HG02938 (cell line): Measurements from ENCODE around the gene MMP27.
"Not testable (repeated sequence)": the region's sequence is repeated elsewhere in the genome, so short reads cannot be mapped to it uniquely, and the experiment has no call there.

Experiments used
- ATAC-seq: cut with Tn5 transposase; IDR thresholded peaks from one replicate; pipeline ENCODE4 v1.9.1; 2021; ENCODE audit warnings: mild to moderate bottlenecking, moderate library complexity; ENCODE audit not compliant: unreplicated experiment

The MMP27 gene

GRCh38 chr11:102705626-102706025, at the start of gene MMP27:
TSS of gene MMP27 (minus strand) at chr11:102705769. CDS start at chr11:102705714, 55 bp downstream.
- ATAC-seq, result no peak

- no peak for ATAC-seq
Measured at GRCh38 chr11:102753267-102753666, 47.7 kb upstream of the MMP27 start.

DNA sequence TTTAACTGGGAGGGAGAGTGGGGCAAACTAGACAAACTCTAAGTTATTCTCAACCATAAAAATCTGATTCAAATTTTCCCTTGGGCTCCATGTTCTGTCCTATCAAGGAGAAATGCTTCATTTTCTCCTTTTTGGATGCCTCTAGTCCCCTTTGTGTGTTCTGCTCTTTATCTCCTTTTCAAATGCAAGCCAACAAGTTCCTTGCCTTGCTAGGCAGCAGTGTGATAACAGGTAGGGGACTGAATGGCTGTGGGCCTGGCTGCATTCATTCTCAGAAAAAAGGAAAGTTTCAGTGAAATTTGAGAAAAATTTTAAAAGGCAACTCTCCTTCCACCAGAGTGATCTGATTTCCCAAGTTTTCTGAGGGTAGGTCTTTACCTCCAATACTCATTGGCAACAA, 46.1 kb upstream of the MMP27 start:
- no peak for ATAC-seq

- ATAC-seq, result no peak
Measured at GRCh38 chr11:102749101-102749722, 43.6 kb upstream of the MMP27 start.

GRCh38 chr11:102746746-102747578, 41.4 kb upstream of the MMP27 start:
- ATAC-seq, result not testable (repeated sequence)

DNA sequence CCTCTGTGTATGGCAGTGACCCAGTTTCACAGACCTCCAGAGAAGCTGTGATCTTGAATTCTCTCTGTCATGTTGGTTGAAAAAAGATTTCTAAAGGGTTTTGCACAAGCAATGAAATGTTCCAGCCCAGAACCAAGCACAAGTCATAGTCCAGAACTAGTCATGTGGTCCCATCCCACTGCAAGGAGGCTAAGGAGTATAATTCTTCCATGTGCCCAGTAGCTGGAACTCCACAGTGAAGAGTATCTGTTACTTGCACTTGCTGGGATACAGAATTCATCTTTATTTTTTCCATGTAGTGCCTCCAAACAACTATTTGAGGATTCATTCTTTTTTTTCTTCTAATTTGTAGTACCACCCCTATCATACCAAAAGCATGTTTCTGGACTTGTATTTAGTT, 29.1 kb upstream of the MMP27 start:
- ATAC-seq, result no peak

- ATAC-seq, result peak; percentile 82
Measured at GRCh38 chr11:102733232-102733875, 27.8 kb upstream of the MMP27 start.

- not testable (repeated sequence) for ATAC-seq
Measured at GRCh38 chr11:102730944-102731343, 25.4 kb upstream of the MMP27 start.

DNA sequence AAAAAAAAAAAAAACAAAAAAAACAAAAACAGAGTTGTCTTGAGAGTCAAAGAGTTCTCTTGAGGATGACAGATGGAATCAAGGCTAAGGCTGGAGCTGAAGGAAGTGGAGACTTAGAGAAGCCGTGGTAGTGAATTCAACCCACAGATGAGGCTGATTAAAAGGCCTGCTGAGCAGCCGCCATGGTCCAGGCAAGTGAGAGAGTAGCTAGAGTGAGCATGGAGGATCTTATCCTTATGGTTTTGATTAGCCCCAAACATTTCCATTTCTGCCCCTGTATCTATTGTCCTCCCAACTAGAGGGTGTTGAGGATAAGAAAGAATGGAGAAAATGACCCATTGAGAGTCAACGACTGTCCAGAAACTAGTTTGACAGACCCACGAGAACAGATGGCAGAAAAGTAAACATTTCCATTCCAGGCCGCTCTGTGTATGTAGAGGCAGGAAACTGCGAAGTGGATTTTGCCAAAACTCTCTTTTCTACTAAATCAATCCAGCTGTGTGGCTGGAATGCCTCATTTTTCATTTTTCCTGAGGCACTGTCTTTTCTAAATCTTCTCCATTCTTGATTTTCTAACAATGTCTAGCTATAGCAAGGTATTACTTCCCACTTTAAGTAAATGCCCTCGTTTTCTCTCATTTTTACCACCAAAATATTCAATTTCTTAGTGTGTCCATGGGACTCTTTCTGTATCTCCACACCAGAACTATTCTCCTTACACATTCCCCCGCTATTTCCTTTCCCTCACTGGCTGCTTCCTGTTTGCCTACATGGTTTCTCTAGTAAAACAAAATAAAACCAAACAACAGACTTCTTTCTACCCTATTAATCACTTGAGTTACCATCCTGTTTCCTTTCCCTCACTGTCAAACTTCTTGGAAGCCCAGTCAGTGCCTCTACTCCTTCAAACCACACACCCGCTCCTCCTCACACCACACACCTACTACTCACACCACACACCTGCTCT, 24.6 kb upstream of the MMP27 start:
- no peak for ATAC-seq

- ATAC-seq, result no peak
Measured at GRCh38 chr11:102727890-102728289, 22.3 kb upstream of the MMP27 start.

GRCh38 chr11:102724904-102725500, 19.4 kb upstream of the MMP27 start, which contains the start of gene MMP8:
TSS of gene MMP8 (minus strand) at chr11:102724954. CDS start at chr11:102724855, 99 bp downstream.
- ATAC-seq, result no peak

GRCh38 chr11:102722821-102723220, 17.3 kb upstream of the MMP27 start:
- ATAC-seq, result no peak

DNA sequence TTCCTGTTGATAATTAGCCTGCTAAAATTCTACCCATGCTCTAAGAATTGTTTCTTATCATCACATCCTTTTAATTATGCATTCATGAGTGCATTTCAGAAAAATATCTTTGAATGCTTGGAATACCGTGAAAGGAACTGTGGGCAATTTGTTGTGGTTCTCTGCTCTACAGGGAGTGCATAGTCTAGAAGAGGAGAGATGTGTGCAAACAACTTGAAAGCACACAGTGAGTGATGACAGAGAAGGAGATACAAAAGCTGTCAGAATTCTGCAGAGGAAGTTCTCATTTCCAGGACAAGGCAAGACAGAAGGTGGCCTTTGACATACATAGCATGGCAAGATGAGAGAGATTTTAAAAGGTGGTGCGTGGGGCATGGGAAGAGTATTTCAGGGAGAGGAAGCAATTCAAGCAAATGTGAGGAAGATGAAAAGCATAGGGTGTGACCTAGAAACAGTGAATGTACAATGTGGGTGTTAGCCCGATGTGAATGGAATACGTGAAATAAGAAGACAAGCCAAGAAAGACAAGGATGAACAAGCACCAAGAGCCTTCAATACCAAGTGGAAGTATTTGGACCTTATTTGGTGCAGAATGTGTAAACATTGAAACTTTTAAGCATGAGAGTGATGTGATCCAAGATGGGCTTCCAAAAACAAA, 14.2 kb upstream of the MMP27 start:
- ATAC-seq, result no peak

- no peak for ATAC-seq
Measured at GRCh38 chr11:102717280-102717679, 11.7 kb upstream of the MMP27 start.

DNA sequence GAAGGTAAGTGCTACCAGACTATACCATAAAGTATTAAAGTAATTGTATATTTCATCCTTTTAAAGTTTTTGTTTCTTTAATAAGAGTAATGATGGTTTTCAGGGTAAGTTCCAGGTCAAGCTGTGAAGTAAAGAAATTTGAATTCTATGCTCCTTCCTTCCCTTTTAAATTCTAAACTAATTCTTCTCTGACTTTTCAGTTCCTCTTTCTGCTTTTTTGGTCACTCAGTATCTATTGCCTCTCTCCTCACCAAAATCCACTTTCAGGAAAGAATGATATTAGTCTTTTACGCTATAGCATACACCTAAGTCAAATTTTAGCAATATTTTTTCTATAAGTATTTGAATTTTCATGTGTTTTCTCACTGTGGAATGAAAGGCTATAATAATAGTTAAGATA, 11.0 kb upstream of the MMP27 start:
- ATAC-seq, result peak; percentile 80

GRCh38 chr11:102712137-102712536, 6.6 kb upstream of the MMP27 start:
- no peak for ATAC-seq

GRCh38 chr11:102709201-102709945, 3.8 kb upstream of the MMP27 start:
- no peak for ATAC-seq

DNA sequence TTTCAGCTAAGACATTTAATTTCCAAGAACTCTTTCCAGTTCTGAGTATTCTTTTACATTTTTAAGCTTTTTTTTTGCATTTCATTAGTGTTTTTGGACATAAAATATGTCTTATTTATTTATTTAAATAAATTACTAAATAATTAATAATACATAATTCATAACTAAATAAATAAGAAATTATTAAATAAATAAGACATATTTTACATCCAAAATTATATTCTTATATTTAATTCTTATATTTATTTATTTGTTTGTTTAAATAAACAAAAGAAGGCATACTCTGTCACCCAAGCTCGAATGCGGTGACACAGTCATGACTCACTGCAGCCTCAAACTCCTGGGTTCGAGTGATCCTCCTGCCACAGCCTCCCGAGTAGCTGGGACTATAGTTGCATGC, 3.1 kb upstream of the MMP27 start:
- no peak for ATAC-seq

- no peak for ATAC-seq
Measured at GRCh38 chr11:102704841-102705240, 728 bp downstream of the MMP27 start.
